SIG-M5 treated with dmso at 0.1 percent for 504 hours (cell line): ENCODE data around the gene TPPP2.

Source experiments
- DNase-seq: peaks from one replicate; lab custom pipeline; 2025; ENCODE audit not compliant: unreplicated experiment; lab: John Stamatoyannopoulos, UW

The TPPP2 gene

DNA sequence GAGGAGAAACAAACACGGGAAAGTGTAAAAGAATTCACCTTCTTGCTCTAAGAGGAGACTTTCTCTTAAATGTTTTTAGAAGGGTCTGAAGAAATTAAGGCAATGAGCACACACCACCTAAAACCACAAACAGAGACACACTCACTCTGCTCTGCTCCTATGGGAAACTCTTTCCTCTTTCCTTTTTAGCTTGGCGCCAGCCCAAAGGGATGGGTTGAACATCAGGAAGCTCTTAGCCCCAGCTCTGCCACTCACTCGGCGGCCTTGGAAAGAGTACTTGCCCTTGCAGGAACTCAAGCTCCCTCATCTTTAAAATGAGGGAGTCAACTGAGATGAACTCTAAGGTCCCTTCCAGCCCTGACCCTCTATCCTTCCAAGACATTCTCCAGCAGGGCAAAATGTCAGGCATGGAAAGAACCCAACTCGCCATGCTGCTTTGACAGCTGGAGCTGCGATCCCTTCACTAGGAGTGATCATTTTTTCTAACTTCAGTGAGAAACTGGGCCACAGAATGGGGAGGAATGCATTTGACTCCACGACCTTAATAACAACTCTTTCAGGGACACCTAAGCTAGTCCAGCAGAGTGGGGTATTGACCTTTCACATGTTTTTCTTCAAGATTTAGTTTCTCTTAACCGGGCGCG lies 26.6 kb downstream of the TPPP2 start:
- no peak for DNase-seq

DNA sequence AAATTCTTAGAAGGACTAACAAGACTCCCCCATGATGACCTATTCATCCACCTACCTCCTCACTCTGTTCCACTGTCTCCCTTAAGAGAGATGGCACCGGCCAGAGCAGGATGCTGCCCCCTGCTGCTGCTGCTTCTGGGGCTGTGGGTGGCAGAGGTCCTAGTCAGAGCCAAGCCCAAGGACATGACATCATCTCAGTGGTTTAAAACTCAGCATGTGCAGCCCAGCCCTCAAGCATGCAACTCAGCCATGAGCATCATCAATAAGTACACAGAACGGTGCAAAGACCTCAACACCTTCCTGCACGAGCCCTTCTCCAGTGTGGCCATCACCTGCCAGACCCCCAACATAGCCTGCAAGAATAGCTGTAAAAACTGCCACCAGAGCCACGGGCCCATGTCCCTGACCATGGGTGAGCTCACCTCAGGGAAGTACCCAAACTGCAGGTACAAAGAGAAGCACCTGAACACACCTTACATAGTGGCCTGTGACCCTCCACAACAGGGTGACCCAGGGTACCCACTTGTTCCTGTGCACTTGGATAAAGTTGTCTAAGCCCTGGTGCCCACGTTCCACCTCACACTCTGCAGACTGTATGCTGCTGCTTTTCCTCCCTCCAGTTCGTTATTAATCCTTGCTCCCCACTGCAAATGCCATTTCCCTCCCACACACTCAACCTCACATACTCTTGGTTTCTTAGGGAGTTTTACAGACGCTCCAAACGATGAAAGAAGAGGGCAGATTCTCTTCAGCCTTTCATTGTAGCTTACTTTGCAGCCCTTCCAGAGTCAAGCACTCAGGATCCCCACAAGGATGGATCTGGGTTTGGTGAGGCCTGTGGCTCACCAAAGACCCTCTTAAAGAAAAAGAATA lies 28.0 kb downstream of the TPPP2 start, which contains the start of gene RNASE8:
Gene RNASE8 (plus strand): TSS at position 20 of the 873 bp plus-strand sequence. CDS start 71 bp downstream, at position 91.
- no peak for DNase-seq

DNA sequence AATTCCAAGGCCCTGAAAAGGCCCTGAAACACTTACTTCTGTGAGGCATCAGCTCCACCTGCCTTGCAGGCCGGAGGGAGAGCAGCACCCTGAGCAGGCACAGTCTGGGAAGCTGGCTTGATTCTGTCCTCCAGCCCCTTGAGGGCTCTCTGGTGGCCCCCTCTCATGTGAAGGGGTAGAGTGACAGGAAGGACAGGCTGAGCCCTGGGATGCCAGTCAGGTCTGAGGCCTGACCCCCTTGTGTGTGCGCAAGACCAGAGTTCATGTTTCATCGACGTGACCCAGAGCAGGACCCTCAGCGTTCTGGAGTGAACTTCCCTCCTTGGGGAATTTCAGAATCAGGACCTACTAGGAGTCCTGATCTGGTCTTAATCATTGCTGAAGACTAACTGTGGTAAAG lies 28.9 kb downstream of the TPPP2 start:
- no peak for DNase-seq

DNA sequence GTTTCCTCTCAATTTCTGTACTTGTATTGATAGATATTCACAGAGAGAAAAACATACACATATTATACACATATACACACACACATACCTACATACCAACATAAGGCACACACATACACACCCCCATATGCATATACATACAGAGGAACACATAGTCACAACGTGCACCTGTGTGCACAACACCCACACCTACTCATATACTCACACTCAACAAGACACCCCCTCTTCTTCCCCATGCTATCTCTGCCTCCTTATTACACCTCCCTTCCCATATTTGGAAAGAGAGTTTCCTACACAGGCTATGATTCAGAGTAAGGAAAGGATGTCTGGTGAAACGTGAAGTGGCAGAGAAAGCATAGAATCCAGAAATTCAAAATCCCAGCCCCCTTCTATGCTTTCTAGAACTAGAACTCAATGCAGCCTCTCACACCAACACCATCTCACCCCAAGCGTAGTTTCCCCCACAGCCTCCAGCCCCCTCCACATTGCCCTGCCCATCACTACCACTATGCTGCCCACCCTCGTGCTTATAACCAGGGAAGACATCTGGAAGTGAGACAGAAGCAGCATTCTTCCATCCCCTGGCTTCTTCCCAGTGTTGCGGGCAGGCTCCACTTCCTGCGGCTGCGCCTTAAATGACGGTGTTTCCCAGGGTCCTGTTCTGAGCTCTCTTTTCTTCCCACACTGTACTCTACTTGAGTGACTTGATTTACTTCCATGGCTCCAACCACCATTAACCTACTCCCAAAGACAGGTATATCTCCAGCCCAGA lies 30.0 kb downstream of the TPPP2 start:
- no peak for DNase-seq

DNA sequence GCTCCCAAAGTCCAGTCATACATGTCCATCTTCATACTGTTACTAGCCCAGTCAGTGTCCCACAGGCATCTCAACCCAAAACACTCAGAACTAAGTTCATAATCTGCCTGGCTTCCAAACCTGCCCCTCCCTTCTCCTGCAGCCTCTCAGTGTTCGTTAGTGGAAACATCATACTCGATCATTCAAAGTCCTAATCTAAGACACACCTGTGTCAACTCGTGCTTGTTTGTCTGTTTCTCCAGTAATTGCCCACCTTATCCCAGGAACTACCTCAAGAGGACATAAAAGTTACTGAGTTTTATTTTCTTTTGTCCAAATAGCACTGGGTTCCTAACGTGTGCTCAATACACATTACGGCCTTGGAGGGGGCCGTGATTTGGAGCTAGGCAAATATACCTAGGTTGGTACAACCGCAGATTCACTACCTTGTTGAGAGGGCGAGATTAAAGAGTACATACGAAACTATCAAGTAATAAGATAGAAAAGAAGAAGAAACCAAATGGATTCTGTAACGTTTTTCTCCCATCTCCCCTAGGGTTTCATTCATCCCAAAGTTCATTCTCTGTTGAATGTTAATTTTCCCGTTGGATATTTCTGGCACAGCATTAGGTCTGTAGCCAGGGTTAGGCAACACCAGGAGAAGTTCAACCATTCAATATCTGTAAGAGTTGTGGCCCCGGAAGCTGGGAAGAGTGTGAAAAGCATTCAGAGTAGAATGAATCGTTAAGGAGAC lies 30.8 kb downstream of the TPPP2 start:
- DNase-seq, result no peak

DNA sequence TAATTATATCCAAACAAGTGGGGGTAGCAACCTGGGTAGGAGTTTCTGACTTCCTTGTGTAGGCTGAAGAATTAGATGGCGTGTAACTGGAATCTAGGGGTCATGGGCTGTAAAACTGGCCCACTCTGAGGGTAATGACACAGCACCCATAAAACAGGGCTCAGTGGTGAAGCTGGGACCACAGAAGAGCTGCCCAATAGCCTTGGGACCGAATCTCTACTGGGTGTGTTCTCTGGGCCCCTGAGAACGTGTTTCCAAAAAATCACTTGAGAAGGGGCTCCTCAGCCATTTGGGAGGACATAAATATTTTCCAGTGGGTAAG lies 31.3 kb downstream of the TPPP2 start:
- DNase-seq, result no peak

DNA sequence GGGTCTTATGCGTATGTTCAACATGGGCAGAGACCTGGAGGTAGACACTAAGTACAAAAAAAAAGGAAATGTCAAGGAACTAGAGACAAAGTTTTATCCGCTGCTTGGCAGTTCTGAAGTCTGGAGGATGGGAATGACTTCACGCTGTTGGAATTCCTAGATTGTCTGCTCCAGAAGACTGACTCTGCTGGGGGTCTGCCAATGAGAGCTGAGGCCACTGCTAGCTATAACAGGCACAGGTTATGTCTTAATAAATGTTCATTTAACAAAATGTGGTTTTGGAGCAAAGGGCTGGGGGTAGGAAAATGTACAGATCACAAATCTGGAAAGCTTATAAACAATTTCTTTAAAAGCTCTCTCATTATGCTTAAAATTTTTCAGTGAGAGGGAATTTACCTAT lies 33.5 kb downstream of the TPPP2 start:
- DNase-seq, result no peak

DNA sequence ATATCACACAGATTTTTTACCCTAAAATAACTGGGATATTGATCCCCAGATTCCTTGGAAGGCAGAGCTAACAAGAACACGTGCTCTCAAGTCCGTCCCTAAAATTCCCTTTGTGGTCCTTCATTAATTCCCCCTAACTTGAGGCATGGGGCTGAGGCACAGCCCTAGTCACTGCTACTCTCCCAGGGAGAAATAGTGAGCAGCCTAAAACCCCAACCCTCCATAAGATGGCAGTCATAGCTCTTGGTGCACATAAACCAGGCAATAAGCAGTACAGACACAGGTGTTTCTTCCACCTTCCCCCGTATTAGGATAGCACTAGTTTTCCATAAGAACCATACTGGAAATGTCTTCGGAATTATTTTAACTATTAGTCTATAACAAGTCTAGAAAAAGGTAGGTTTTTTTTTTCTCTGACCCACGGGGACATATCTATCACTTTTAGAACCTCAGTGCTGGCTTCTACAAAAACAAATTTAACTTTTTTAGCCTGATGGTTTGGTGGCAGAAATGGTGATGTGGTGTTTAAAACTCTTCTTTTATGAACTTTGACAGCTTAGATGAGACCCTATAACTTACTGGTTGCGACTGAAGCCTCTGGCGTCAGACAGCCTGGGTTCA lies 37.0 kb downstream of the TPPP2 start:
- DNase-seq, result peak; percentile 50

DNA sequence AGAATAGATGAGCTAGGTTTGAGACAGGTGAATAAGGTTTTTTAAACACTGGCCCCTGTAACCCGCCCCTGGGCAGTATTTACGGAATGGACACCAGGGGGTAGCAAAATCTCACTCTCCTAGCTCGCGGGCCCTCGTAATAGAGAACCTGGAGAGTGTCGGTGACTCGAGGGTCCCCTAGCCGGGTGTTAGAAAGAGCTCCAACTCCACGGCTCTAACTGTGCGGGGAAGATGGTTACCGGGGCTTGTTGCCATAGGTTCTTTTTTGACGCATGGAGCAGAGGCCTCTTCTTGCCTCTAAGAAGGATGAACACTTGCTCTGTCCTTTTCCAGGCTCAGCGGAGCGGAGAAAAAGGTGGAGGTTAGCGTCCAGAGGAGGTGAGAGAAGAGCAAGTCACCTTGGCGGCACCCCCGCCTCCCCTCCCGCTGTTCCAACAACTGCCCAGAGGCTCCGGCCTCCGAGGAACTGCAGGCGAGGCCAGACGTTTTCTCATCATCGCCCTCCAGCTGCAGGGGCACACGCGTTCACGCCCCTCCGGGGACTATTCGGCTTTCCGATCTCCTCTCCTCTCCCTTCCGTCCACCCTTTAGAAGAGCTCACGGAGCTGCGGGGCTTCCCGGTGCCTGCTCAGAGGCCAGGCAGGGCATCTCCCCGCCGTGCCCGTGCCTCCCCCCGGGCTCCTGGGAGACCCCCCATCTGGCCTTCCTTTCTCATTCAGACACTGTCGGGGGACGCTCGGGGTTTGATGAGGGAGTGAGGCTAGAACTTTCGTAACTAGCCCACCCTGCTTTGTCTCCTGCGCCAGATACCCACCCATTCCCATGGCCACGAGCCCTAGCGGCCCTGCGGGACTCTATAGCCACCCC lies 38.7 kb downstream of the TPPP2 start:
- DNase-seq, result peak; percentile 56

DNA sequence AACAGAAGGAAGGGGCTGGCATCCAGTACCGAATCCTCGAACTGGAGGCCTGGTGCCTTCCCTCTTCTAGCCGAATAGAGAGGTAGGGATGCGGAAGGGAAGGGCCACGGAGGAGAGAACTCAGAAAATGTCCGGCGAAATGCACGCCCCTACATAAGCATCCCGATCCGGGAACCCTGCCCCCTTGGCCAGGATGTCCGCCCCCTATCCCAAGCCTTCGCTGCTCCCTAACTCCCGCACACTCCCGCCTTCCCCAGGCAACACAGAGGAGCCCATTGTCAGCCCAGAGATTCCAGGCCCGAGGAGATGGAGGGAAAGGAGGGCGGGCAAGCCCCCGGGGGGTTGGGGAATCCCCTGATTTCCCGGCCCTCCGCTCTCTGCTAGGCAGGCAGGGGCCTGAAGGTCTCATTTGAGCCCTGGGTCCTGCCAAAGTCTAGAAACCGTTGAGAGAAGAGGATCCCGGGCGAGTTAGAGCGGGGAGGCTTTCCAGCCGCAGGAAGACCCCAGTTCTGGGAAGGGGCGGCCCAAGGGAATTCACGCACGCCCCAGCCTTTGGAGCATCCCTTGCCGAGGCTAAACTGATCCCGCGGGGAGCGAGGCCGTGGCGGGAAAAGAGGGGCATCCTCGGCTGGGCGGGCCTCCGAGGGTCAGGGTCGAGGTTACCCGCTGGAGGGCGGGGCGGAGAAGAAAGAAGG lies 39.5 kb downstream of the TPPP2 start:
- no peak for DNase-seq

DNA sequence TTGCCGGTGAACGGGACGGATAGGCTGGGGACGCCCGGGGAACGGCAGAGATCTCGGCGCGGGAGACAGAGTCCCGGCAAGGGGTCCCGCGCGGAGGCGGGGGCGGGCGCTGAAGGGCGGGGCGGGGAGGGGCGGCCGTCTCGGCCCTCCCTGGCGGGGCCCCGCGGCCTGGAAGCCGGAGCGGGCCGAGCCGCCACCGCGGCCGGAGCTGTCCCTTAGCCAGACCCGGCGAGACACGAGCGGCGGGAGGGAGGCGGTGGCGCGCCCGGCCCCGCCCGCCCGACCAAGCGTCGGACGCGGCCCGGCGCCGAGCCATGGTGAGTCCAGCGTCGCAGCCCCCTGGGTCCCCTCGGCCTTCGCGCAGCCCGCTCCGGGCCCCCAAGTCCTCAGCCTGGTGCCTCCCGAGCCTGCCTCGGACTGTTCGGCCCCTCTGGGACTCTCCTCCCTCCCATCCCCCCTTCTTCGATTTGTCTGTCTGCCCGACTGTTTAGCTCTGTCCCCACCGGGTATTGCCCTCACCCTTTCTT lies 40.1 kb downstream of the TPPP2 start, which contains the start of gene ARHGEF40:
Gene ARHGEF40 (plus strand): TSS at position 222 of the 527 bp plus-strand sequence. CDS start 93 bp downstream, at position 315.
- DNase-seq, result no peak

DNA sequence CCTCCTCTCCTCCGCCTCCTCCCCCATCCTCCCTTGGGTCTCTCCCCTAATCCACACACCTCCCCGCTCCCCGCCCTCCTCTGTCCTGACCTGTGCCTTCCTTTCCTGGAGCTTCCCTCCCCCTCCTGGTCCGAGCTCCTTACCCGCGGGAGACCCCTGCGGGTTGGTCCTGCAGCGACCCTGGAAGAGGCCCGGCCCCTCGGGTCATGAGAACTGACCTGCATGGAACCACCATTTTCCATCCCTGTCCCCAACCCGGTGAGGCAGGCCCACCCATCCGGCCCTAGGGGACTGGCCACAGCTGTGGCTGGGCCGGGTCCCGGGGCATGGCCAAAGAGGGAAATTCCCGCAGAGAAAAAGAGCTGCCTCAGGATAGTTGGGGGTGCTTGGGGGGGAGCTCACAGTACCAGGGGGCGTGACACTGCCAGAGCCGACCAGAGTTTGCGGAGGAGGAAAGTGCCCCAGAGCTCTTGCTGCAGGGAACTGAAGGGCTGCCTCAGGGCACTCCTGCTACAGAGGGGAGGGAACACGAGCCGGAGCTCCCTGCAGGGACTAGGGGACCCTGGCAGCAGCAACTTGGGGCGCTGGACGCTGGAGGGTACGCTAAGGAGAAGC lies 40.7 kb downstream of the TPPP2 start:
- DNase-seq, result peak; percentile 54

DNA sequence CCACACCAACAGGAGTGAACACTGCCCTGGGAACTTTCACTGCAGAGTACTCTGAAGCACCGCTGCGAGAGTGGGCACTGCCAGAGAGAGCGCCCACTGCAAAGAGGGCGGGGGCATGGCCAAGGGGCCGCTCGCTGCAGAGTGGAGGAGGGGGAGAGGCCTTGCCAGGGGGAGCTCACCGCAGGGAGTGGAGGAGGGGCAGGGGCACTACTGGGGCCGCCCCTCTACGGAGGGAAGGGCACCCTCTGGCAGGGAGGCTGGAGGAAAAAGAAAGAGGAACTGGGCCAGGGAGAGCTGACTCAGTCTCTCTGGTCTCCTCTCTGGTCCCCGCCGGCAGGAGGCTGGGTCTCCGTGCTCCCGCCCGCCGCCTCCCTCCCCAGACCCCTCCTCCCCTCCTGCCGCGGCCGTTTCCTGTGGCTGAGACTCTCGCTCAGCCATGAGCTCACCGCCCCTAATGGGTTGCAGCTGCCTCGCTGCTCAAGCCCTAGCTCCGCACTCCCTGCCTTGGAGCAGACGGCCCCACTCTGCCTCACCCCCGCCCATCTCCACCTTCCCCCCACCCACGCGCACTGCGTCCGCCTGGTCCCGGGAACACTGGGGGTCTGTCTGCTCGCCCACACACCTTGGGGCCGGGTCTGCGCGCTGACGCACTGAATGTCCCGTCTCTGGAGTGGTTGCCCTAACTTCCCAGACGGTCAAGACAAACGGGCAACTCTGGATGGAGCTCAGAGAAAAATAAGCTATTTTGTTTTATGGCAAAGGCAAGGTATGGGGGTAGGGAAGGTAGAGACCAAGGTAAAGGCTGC lies 41.4 kb downstream of the TPPP2 start:
- peak; percentile 92 for DNase-seq

DNA sequence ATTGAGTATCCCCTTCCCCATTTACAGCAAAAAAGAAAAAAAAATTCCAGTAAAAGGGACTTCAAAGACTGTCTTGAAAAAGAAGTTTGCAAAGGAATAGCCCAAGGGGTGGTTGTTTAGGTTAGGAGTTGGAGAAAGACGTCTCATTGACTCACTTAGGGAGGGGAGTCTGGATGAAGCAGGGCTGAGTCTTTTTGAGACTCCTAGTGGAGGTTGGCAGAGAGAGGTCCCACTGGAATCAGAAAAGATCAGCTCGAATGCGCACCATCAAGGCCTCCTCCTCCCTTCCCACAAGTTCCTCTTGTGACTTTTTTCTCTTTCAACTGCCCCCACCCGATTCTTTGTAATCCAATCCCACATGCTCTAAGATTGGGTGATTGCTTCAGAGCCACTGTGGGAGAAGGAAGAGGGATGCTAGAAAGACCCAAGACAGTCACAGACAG lies 42.0 kb downstream of the TPPP2 start:
- DNase-seq, result peak; percentile 89

DNA sequence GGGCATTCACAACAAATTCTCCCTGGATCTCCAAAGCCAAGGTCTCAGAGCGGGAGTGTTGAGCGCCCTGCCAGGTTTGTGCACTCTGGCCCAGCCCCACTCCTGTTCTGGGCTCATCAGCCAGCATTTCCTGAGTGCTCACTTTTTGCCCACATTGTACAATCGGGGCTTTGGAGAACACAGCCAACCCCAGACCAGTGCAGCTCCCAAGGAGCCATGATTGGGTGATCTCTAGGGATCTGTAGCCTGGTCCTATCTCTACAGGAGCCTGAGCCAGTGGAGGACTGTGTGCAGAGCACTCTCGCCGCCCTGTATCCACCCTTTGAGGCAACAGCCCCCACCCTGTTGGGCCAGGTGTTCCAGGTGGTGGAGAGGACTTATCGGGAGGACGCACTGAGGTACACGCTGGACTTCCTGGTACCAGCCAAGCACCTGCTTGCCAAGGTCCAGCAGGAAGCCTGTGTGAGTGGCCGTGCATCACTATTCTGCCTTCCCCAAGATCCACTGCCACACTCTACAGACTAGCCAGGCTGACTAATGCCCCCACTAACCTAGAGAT lies 42.8 kb downstream of the TPPP2 start:
- no peak for DNase-seq

DNA sequence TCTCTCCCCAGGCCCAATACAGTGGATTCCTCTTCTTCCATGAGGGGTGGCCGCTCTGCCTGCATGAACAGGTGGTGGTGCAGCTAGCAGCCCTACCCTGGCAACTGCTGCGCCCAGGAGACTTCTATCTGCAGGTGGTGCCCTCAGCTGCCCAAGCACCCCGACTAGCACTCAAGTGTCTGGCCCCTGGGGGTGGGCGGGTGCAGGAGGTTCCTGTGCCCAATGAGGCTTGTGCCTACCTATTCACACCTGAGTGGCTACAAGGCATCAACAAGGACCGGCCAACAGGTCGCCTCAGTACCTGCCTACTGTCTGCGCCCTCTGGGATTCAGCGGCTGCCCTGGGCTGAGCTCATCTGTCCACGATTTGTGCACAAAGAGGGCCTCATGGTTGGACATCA lies 43.9 kb downstream of the TPPP2 start:
- no peak for DNase-seq
